Skin epidermis (tissue), 12 donors: Measurements from ENCODE around the gene OVOL1.

Experiments used
- H3K27ac ChIP-seq, 21 experiments: fragments of 200-600 bp; sonication (generic) in 11 of 21; one replicate each; pipeline ENCODE4 v1.5.0; 2020; ENCODE audit warnings: mild to moderate bottlenecking in 3 of 21, inconsistent platforms in 2 of 21, moderate library complexity in 2 of 21
- H3K4me3 ChIP-seq, 7 experiments: fragments of 200-600 bp; sonication (generic) in 2 of 7; one replicate each; pipeline ENCODE4 v1.5.0; 2020; ENCODE audit warnings: inconsistent platforms in 2 of 7, mild to moderate bottlenecking in 2 of 7, moderate library complexity in 1 of 7

Gene OVOL1

DNA sequence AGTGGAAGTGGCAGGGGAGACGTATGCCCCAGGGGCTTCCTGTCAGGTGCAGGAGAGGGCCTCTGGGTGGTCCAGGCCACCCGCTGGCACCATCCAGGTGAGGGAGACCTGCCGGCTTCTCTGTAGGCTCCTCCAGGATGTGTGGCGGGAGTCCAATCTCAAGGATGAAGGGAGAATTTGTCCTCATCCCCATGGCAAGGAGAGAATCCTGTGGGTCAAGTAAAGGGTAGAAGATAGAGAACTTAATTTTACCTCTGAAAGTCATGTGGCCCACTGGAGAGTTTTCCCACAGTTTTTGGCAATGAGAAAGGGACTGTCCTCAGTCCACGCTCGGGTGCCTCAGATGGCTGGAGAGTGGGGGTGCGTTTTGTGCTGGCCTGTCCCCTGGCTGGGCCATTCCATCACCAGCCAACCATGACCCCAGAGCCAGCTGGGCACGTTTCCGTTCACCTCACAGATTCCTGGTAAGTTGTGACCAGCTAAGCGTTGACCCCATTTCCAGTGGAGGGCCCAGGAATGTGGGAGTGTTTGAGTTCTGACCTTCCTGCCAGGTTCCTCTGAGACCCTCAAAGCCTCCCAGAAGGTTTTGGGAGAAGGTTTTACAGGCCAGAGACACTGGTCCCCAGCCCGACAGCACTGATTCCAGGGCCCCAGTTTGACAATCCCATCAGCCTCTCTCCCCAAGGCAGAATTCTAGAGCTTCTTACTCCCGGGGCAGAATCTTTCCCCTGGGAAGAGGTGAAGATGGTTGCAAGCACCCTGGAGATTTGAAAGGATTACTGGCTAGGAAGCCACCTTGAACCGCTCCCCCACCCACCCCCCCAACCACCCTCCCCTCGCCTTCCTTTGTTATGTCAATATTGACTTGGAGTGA, 2.6 kb downstream of the OVOL1 start:
- peak overlapping the region in 10 of 21 experiments; percentile 3 to 85 (median 75) for H3K27ac ChIP-seq
- H3K4me3 ChIP-seq: peak overlapping the region in 5 of 7 experiments; percentile 8 to 61 (median 41)

DNA sequence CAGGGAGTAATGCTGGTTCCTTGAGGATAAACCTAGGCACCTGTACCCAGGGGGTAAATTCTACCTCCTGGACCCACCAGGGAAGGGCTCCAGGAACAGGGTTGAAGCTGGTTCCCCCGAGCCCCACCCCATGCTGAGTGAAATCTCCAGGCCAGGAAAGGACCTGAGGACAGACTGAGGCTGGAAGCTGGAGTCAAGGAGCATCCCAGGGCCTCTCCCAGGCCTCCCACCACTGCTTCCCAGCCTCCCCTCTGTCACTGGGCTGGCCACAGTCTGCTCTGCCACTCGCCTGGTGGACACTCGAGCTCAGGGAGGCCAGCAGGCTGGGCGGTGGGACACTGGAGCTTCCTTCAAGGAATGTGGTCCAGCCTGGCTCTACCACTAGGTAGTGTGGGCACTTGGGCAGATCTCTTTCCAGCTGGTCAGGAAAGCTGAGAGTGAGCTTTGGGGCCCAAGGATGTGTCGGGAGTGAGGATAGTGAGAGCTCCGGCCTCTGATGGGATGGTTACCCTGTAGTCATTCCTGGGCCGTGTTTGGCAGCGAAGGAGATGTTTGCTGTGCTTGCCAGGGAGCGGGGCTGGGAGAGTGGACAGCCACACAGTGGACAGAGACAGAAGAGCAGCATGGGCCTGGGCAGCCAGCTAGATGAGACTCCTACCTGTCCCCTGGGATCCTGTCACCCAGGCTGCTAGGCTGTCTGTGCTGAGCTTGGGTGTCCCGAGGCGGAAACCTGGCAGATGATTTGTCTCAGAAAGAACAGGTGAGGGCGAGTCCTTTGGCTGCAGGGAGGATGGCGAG, 3.4 kb downstream of the OVOL1 start:
- peak overlapping the region in 13 of 21 experiments; percentile 3 to 76 (median 70) for H3K27ac ChIP-seq
- peak overlapping the region in 2 of 7 experiments; percentile 4 to 61 for H3K4me3 ChIP-seq

DNA sequence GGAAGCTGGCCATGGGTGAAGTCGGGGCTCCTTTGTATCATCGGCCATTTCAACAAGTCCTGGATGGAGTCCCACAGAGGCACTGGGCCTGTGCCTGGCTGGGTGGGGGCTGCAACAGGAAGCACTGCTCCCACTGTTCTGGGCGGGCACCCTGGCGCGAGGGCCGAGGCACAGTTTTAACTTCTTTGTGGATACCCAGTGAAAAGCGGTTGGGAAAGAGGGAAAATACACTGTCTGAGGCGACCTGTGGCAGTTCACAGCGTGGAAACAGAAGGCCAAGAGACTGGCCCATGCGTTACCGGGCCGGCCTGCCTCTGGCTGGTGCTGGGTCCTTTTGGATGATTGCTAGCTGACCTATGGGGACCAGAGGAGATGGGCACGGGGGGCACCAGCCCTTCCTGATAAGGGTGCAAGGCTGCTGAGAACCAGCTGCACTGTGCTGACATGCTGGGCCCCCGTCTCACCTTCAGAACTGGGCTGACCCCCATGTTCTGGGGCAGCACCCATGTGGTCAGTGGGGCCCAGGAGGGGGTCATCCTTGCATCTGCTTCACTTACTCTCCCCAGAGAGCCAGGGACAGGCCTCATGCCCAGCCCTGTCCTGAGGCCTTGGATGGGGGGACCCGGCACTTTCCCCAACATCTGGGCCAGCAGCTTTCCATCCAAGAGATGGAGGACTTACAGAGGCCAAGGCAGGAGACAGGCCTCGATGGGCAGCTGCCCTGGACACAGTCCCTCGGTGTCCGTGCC, 4.2 kb downstream of the OVOL1 start:
- H3K4me3 ChIP-seq: peak overlapping the region in 2 of 7 experiments; percentile 1 to 61

DNA sequence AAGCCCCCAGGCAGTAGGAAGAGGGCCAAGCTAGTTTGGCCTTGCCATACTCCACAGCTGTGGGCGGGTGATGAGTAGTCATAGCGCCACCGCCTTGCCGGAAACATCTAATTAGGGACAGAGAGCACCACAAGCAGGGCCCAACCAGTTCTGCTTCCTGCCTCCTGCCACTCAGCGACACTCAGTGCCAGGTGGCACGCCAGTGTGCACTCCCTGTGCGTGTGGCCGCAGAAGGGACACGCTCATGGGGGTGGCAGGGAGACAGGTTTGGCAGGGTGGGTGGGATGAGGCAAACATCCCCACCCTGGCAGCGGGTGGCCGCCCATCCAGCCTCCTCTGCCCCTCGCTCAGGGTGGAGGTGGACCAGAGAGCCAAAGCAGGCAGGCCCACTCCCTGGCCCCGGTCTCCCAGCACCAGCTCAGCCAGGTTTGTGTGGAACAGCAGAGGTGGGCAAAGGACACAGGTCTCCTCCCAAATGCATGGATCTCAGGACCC, 4.9 kb downstream of the OVOL1 start:
- Histone ChIP-seq H3K4me3 (peak overlapping the region in 3 of 7 experiments; percentile 1 to 61 (median 6)), H3K27ac (peak overlapping the region in 19 of 21 experiments; percentile 9 to 81 (median 72))

More for the DNA sequence above, 4.2 kb downstream of the OVOL1 start:
- peak overlapping the region in 17 of 21 experiments; percentile 18 to 81 (median 70) for H3K27ac ChIP-seq

DNA sequence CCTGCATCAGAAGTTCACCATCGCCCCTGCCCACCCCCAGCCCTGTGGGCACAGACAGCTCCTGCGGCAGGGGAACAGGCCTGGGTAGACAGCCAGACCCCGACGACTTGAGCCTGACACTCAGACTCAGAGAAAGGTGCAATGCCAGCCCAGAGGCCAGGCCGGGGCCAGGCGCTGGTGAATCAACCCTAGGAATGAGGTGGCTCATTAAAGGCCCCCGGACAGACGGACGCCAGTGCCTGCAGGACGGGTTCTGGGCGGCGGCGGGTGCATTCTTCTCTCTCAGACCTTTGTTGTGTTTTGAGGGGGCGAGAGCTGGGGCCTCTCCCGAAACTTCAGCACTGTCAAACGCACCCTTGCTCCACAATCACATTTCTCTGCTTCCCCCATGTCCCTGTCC, 5.6 kb downstream of the OVOL1 start:
- H3K27ac ChIP-seq: peak overlapping the region in 20 of 21 experiments; percentile 9 to 81 (median 70)
- H3K4me3 ChIP-seq: peak overlapping the region in 3 of 7 experiments; percentile 0 to 61 (median 6)

DNA sequence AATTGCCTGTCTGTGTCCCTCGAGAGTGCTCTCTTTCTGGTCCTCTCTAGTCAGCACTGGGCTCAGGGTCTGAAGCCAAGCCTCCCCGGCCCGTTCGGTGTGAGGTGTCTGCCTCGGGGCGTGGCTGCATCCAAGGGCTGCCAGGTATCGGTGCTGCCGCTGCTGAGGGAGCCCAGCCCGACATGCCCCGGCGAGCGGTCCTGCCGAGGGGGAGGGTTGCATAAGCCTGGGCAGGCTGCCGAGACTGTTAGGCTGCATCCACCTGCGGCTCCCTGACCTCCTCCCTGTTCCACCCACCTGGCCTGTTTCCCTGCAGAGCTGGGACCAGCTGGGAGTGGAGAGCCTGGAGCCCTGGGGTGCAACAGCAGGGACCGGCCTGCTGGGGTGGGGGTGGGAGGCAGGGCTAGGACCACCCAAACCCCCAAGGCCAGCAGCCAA, 6.3 kb downstream of the OVOL1 start:
- H3K27ac ChIP-seq: peak overlapping the region in 14 of 21 experiments; percentile 48 to 81 (median 73)
- H3K4me3 ChIP-seq: no peak overlapping the region

DNA sequence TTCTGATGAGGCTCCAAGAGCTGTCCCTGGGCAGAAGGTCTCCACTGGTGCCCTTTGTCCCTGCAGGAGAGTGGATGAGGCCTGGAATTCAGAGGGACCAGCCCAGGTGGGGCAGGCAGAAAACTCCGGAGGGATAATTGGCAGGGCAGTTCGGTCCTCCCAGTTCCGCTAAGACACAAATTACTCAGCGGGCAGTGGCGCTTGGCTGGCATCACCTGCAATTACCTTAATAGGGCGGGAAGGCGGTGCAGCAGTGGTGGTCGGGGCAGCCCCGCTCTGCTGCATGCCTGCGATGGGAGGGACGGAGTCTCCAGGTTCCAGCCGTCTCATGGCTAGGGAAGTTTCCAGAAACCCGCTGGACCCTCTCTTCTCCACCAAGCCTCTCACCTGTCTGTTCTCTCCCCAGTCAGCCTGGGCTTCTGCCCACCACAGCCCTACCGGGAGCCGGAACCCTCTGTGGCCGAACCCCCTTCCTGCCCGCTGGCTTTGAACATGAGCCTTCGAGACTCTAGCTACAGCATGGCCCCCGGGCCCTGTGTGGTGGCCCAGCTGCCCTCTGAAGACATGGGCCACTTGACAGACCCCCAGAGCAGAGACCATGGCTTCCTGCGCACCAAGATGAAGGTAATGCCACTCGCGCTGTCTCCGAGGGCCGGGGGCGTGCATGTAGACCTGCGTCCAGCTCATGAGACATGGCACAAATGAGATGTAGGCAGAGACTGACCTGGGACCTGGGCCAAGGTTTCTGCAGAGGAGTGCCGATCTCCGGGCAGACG, 7.0 kb downstream of the OVOL1 start:
- peak overlapping the region in 3 of 21 experiments; percentile 23 to 81 (median 74) for H3K27ac ChIP-seq

DNA sequence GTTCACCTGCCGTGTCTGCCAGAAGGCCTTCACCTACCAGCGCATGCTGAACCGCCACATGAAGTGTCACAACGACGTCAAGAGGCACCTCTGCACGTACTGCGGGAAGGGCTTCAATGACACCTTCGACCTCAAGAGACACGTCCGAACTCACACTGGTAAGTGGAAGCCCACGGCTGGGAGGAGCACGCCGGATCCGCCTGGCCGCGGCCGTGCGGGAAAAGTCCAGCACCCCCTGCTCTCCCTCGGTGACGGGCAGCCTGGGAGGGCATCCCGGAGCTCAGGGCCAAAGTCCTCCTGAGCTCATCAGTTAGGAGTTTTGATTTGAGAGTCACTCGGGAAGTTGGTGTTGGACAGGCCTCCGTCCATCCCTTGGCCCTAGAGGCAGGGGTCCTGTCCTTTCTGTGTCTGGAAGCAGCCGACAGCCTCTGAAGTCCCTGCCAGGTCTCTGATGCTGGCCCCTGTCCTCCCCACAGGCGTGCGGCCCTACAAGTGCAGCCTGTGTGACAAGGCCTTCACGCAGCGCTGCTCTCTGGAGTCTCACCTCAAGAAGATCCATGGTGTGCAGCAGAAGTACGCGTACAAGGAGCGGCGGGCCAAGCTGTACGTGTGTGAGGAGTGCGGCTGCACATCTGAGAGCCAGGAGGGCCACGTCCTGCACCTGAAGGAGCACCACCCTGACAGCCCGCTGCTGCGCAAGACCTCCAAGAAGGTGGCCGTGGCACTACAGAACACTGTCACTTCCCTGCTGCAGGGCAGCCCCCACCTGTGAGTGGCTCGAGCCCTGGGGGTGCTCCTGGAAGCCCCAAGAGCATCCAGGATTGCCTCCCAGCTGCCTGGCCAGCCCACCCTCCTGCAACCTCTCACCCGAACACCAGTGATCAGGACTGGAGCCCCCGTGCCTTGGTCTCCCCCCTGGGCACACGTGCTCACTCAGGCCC, 8.0 kb downstream of the OVOL1 start:
- Histone ChIP-seq H3K4me3 (no peak overlapping the region), H3K27ac (no peak overlapping the region)

More for the DNA sequence above, 7.0 kb downstream of the OVOL1 start:
- H3K4me3 ChIP-seq: no peak overlapping the region

DNA sequence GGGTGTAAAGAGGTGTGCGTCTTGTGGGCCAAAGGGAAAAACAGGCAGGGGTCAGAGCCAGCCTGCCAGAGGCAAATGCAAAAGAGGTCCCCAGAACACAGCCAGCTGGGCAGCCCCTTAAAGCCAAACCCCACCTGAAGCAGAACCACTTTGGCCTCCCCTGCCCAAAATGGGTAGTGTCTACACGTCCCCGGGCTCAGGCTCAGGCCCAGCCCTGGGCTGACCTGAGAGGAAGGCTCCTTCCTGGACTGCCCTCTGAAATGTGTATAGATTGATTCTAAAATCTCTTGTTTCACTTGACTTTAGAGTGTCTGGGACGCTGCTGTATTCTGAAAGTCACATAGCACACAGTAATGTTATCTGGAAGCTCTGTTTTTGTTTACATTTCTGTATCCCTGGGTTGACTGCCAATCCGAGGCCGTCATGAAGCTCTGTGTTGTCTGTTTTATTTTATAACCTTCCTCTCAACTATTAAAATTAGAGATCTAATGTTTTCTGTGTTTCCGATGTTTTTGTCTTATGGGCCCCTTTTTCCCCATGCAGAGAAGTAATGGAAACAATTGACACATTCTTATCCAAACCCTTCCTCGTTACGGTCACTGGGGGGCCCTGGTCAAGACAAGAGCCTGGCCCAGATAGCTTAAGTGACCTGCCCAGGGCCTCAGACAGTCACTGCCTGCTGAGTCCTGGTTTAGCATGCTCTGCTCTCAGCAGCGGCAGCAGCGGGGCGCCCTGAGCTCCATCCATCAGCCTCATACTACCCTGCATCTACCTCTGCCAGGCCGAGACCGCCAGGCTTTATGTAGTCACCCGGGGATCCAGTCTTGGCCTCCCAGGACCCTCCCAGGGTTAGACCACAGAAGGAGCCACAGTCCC, 10.1 kb downstream of the OVOL1 start:
- H3K4me3 ChIP-seq: no peak overlapping the region
- H3K27ac ChIP-seq: no peak overlapping the region

DNA sequence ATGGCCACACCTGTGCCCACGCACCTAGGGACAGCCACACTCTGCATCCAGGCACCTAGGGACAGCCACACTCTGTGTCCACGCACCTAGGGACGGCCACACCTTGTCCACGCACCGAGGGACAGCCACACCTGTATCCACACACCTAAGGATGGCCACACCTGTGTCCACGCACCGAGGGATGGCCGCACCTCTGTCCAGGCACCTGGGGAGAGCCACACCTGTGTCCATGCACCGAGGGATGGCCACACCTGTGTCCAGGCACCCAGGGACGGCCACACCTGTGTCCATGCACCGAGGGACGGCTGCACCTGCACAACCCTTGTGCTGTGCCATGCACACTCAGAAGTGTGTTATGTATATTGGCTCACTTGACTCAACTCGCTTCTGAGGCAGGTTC, 10.8 kb downstream of the OVOL1 start:
- H3K4me3 ChIP-seq: no peak overlapping the region
- no peak overlapping the region for H3K27ac ChIP-seq

DNA sequence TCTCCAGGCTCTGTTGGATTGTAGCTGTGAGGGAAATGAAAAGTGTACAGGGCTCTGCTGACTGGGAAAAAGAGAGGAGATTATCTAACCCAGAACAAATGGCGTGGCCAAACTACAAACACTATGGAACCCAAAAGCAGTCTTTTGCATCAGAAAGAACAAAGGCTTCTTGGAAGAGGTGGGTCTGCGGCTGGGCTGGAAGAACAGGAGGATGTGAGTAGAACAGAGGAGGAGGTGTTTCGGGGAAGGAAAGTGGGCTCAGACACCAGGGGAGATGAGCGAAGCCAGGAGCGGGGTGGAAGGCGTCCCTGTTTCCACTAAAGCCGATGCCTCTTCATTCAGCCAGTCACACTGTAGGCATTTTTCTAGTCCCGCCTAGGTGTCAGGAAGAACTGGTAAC, 12.0 kb downstream of the OVOL1 start:
- H3K27ac ChIP-seq: no peak overlapping the region
- H3K4me3 ChIP-seq: no peak overlapping the region

DNA sequence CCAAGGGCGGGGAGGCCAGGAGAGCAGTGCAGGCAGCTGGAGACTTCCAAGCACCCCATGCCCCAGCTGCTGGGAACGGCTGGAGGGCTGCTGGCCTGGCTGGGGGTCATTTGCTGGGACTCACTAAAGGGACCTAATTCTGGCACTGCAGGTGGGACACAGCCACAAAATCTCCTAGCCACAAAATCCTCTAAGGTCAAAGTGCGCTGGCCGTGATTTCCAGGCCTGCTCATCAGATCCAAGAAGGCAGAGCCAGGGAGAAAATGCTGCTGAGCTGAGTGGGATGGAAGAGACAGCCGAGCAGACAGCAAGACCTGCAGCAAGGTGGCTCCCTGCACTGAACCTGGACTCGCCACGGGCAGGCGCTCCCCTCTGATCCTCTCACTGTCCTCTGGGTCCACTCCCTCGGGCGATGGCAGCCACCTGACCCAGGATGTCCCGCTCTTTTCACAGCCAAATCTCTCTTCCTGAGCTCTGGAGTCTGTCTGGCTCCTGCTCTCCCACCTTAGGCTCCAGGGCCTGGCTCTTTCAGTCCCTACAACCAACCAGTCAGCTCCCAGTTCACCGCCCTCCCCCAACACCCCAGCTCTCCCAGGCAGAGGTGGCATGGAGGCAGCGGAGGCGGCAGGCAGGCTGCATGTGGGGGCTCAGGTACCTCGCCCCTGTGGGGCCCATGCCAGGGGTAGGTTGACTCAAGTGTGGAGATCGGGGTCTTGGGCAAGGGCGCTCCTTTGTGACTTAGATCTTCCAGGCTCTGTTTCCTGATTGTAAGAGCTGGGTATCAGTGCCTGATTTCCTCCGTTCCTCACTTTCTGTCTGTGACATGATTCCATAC, 14.5 kb downstream of the OVOL1 start:
- no peak overlapping the region for H3K27ac ChIP-seq
- H3K4me3 ChIP-seq: no peak overlapping the region

DNA sequence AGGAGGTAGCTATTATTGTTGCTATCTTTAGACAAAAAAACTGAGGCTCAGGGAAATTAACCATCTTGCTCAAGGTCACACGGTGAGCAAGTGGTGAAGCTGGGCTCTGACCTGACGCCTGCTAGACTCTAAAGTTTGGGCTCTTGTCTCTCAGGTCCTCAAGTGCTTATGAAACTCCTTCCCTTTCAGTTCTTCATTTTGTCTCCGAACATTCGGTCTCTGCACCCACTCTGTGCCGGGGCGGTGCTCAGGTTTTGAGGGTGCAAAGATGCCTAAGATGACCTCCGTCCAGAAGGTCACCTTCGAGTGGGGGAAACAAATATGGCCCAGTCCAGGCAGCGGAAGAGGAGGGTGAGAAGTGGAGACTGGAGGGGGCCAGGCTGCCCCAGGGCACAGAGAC, 16.0 kb downstream of the OVOL1 start:
- H3K27ac ChIP-seq: no peak overlapping the region
- no peak overlapping the region for H3K4me3 ChIP-seq

DNA sequence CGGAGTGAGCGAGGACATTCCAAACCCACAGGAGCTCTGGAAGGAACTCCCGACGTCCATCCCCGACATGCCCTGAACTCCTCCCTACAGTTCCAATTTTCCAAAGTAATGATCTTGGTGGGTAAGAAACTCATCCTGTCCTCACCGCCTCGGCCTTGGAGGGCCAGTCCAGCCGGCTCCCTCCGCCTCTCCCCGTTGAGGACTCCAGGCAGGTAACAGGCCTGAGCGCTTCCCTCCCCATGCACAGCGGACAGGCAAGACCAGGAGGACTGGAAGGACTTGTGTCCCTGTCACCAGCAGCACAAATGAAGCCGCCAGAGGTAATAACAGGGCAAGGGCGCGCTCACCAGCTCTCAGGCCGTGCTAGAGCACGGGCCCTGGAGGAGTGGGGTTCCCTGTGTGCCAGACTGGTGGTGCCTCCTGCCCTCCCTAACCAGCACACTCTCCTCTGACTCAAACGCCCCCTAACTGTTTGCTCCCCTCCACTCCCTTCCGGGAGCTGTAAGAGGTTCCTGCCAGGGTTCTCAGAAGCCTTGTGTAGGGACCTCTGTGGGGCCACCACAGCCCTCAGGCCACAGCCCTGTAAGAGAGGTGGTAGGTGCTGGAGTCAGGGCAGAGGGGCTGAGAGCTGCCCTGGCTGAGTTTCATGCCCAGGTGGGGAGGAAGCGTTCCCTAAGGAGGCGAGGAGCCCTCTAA, 17.1 kb downstream of the OVOL1 start:
- Histone ChIP-seq H3K27ac (no peak overlapping the region), H3K4me3 (no peak overlapping the region)

DNA sequence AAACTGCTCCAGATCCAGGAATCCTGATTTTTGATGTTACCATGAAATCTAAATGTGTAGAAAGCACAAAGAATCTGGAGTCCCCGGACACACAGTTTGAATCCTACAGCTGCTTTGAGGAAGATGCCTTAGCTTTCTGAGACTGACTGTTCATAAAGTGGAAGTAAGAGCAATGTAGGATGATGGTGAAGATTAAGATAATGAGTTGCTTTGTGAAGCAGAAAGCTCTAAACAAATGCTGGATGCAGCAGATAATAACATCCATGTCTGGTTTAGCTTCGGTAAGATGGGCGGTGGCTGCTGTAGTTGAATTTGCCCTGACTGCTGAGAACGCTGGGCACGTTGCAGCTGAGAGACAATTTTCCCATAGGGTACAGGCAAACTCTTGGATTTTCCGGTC, 20.1 kb downstream of the OVOL1 start:
- no peak overlapping the region for H3K27ac ChIP-seq
- H3K4me3 ChIP-seq: no peak overlapping the region
